GM23338 (cell line): ENCODE measurements around the gene SPINT1.

Source experiments
- CTCF ChIP-seq, 2 experiments: fragments of 200-600 bp in 1 of 2; sonication (generic) in 1 of 2; conservative IDR thresholded peaks; 2 replicates each; pipeline versions ENCODE4 v1.5.1 to v1.6.1; 2016 to 2017; ENCODE audit warnings: antibody characterized with exemption in 2 of 2, low read depth in 2 of 2, mild to moderate bottlenecking in 2 of 2, moderate library complexity in 1 of 2
- EZH2 ChIP-seq: fragments of 200-600 bp; sonication (generic); IDR thresholded peaks from one replicate; pipeline ENCODE4 v1.8.0; 2017; ENCODE audit warnings: antibody characterized with exemption, mild to moderate bottlenecking, low read depth; ENCODE audit not compliant: unreplicated experiment
- POLR2AphosphoS5 ChIP-seq: IDR thresholded peaks from 2 replicates; pipeline ENCODE4 v1.6.1; 2016; ENCODE audit warnings: antibody characterized with exemption, low read depth
- ZNF462 ChIP-seq: fragments of 250-450 bp; sonication (Bioruptor Pico); IDR thresholded peaks from 2 replicates; pipeline ENCODE4 v1.5.0; 2020; ENCODE audit warnings: mild to moderate bottlenecking, moderate library complexity

GRCh38 chr15:40859206-40859851, 15.5 kb downstream of the SPINT1 start:
- TF ChIP-seq POLR2AphosphoS5 (peak; percentile 16; the same call in 1 of the 2 replicates), CTCF (conservative IDR thresholded peaks at IDR 0.05; ENCODE audit: low read depth in 2 of 2) (peak; percentile 92 to 96), ZNF462 (CRISPR knock-in tag) (no peak), EZH2 (no peak)
